Measurements from ENCODE around the gene ATP1A1. TPM values are rescaled to one million over a fixed set of nuclear protein-coding genes. Genes with fewer than 3 reads are reported as not detected.

ATP1A1 gene
- total RNA-seq, 1 experiment from 2014 or later: 286 TPM

DNA sequence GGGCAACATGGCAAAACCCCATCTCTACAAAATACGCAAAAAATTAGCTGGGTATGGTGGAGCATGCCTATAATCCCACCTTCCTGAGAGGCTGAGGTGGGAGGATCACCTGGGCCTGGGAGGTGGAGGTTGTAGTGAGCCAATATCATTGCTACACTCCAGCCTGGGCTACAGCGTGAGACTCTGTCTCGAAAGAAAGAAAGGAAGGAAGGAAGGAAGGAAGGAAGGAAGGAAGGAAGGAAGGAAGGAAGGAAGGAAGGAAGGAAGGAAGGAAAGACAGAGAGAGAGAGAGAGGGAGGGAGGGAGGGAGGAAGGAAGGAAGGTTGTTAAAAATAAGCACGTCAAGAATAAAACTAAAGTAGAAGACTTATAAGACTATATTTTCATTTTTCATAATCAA, 17.0 kb upstream of the ATP1A1 start (continued):
- TF ChIP-seq, protein P1, sequence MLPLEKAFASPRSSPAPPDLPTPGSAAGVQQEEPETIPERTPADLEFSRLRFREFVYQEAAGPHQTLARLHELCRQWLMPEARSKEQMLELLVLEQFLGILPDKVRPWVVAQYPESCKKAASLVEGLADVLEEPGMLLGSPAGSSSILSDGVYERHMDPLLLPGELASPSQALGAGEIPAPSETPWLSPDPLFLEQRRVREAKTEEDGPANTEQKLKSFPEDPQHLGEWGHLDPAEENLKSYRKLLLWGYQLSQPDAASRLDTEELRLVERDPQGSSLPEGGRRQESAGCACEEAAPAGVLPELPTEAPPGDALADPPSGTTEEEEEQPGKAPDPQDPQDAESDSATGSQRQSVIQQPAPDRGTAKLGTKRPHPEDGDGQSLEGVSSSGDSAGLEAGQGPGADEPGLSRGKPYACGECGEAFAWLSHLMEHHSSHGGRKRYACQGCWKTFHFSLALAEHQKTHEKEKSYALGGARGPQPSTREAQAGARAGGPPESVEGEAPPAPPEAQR (CRISPR knock-in tag; IDR thresholded peaks at IDR 0.05): no peak
- TF ChIP-seq FOXP1 (CRISPR knock-in tag; IDR thresholded peaks at IDR 0.05; ENCODE audit: borderline replicate concordance) (no peak), SMAD3 (CRISPR knock-in tag; IDR thresholded peaks at IDR 0.05; ENCODE audit: borderline replicate concordance) (no peak), ZNF317 (CRISPR knock-in tag; IDR thresholded peaks at IDR 0.05; ENCODE audit: borderline replicate concordance, low read depth) (no peak), ZBTB21 (CRISPR knock-in tag; IDR thresholded peaks at IDR 0.05; ENCODE audit: borderline replicate concordance) (no peak)

DNA sequence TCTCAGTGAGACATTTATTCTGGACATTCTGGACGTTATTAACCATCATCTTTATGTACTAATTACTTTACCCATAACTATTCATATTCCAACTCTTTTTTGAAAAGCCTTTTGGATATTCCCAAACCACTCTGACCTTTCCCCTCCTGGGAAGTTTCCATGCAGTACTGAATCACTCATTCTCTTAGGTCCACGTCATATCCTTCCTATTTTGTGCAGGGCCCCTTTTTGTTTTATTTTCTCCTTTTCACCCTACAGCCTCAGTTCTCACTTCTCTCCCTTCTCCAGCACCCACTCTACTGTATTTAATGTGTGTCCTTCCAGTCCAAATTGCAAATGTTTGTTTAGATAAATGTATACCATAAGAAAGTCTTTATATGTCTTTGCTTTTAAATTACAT, 16.4 kb upstream of the ATP1A1 start:
- DNase-seq (ENCODE audit: low spot score) (no peak), ATAC-seq (no peak)
- no peaks in the 10 kb centered on the region for H3K27me3 Mint-ChIP-seq (ENCODE audit: low read depth)
- H3K27ac Mint-ChIP-seq: no peak overlapping the region
- no peak overlapping the region for H3K4me3 Mint-ChIP-seq
- H3K9me3 Mint-ChIP-seq: no peaks in the 10 kb centered on the region
- ChIA-PET POLR2A (no interaction called here), CTCF (no interaction called here)
- peaks cover 11% of the 10 kb centered on the region for H3K4me1 Mint-ChIP-seq
- H3K36me3 Mint-ChIP-seq: no peaks in the 10 kb centered on the region
- TF ChIP-seq ETV6 (CRISPR knock-in tag; IDR thresholded peaks at IDR 0.05) (no peak), TEAD4 (CRISPR knock-in tag; IDR thresholded peaks at IDR 0.05) (no peak), ZNF121 (CRISPR knock-in tag; IDR thresholded peaks at IDR 0.05) (no peak), EMX1 (CRISPR knock-in tag; IDR thresholded peaks at IDR 0.05) (no peak), NFE2L1 (CRISPR knock-in tag; IDR thresholded peaks at IDR 0.05) (no peak), KAT7 (CRISPR knock-in tag; IDR thresholded peaks at IDR 0.05; ENCODE audit: borderline replicate concordance) (no peak), NR2C2 (CRISPR knock-in tag; IDR thresholded peaks at IDR 0.05) (no peak), SMAD3 (CRISPR knock-in tag; IDR thresholded peaks at IDR 0.05; ENCODE audit: borderline replicate concordance) (no peak)
- TF ChIP-seq, protein P2, sequence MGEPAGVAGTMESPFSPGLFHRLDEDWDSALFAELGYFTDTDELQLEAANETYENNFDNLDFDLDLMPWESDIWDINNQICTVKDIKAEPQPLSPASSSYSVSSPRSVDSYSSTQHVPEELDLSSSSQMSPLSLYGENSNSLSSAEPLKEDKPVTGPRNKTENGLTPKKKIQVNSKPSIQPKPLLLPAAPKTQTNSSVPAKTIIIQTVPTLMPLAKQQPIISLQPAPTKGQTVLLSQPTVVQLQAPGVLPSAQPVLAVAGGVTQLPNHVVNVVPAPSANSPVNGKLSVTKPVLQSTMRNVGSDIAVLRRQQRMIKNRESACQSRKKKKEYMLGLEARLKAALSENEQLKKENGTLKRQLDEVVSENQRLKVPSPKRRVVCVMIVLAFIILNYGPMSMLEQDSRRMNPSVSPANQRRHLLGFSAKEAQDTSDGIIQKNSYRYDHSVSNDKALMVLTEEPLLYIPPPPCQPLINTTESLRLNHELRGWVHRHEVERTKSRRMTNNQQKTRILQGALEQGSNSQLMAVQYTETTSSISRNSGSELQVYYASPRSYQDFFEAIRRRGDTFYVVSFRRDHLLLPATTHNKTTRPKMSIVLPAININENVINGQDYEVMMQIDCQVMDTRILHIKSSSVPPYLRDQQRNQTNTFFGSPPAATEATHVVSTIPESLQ (CRISPR knock-in tag; IDR thresholded peaks at IDR 0.05): no peak
- TF ChIP-seq, protein P3, sequence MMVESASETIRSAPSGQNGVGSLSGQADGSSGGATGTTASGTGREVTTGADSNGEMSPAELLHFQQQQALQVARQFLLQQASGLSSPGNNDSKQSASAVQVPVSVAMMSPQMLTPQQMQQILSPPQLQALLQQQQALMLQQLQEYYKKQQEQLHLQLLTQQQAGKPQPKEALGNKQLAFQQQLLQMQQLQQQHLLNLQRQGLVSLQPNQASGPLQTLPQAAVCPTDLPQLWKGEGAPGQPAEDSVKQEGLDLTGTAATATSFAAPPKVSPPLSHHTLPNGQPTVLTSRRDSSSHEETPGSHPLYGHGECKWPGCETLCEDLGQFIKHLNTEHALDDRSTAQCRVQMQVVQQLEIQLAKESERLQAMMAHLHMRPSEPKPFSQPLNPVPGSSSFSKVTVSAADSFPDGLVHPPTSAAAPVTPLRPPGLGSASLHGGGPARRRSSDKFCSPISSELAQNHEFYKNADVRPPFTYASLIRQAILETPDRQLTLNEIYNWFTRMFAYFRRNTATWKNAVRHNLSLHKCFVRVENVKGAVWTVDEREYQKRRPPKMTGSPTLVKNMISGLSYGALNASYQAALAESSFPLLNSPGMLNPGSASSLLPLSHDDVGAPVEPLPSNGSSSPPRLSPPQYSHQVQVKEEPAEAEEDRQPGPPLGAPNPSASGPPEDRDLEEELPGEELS (CRISPR knock-in tag; IDR thresholded peaks at IDR 0.05): no peak
- TF ChIP-seq, protein P4, sequence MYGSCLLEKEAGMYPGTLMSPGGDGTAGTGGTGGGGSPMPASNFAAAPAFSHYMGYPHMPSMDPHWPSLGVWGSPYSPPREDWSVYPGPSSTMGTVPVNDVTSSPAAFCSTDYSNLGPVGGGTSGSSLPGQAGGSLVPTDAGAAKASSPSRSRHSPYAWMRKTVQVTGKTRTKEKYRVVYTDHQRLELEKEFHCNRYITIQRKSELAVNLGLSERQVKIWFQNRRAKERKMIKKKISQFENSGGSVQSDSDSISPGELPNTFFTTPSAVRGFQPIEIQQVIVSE (CRISPR knock-in tag; IDR thresholded peaks at IDR 0.05; ENCODE audit: borderline replicate concordance): no peak
- TF ChIP-seq, protein P5, sequence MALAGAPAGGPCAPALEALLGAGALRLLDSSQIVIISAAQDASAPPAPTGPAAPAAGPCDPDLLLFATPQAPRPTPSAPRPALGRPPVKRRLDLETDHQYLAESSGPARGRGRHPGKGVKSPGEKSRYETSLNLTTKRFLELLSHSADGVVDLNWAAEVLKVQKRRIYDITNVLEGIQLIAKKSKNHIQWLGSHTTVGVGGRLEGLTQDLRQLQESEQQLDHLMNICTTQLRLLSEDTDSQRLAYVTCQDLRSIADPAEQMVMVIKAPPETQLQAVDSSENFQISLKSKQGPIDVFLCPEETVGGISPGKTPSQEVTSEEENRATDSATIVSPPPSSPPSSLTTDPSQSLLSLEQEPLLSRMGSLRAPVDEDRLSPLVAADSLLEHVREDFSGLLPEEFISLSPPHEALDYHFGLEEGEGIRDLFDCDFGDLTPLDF (CRISPR knock-in tag; IDR thresholded peaks at IDR 0.05): no peak
- TF ChIP-seq, protein P6, sequence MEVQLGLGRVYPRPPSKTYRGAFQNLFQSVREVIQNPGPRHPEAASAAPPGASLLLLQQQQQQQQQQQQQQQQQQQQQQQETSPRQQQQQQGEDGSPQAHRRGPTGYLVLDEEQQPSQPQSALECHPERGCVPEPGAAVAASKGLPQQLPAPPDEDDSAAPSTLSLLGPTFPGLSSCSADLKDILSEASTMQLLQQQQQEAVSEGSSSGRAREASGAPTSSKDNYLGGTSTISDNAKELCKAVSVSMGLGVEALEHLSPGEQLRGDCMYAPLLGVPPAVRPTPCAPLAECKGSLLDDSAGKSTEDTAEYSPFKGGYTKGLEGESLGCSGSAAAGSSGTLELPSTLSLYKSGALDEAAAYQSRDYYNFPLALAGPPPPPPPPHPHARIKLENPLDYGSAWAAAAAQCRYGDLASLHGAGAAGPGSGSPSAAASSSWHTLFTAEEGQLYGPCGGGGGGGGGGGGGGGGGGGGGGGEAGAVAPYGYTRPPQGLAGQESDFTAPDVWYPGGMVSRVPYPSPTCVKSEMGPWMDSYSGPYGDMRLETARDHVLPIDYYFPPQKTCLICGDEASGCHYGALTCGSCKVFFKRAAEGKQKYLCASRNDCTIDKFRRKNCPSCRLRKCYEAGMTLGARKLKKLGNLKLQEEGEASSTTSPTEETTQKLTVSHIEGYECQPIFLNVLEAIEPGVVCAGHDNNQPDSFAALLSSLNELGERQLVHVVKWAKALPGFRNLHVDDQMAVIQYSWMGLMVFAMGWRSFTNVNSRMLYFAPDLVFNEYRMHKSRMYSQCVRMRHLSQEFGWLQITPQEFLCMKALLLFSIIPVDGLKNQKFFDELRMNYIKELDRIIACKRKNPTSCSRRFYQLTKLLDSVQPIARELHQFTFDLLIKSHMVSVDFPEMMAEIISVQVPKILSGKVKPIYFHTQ (CRISPR knock-in tag; IDR thresholded peaks at IDR 0.05): no peak
